Activated gamma-delta T cell treated with Interleukin-2 at 50 U/mL for 16 hours (primary cell): ENCODE results near the gene FNDC3B.
"Not testable (repeated sequence)": the region's sequence is repeated elsewhere in the genome, so short reads cannot be mapped to it uniquely, and the experiment has no call there.

ENCODE experiments used
- DNase-seq: peaks from one replicate; pipeline ENCODE4 v3.0.0-alpha.2; 2020

The FNDC3B gene

DNA sequence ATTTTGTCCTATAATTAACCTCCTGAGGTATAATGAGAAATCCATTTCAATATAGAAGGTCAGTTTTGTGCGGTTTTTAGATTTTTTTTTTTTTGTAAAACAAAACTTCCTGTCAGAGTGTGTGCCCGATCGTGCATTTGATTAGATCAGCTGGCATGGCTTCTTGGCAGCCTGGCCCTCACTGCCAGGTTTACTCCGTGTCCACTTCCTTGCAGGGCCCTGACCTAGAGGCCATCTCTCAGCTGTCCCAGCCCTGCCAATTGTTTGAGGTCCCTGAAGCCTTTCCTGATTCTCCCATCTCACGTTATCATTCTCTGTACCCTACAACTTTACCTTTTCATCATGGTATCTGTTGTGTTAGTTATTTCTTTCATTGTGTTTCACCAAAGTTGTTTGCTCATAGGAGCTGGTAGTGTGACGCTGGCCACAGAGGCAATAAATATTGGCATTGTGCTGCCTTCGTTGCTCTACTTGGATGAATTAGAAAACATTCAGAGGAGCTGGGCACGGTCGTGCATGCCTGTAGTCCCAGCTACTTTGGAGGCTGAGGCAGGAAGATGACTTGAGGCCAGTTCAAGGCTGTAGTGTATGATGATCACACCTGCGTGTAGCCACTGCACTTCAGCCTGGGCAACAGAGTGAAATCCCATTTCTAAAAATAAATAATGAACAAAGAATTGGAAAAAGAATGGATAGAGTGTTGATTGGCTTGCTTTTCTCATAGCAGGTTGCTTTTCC lies 206.9 kb downstream of the FNDC3B start:
- no peak for DNase-seq

DNA sequence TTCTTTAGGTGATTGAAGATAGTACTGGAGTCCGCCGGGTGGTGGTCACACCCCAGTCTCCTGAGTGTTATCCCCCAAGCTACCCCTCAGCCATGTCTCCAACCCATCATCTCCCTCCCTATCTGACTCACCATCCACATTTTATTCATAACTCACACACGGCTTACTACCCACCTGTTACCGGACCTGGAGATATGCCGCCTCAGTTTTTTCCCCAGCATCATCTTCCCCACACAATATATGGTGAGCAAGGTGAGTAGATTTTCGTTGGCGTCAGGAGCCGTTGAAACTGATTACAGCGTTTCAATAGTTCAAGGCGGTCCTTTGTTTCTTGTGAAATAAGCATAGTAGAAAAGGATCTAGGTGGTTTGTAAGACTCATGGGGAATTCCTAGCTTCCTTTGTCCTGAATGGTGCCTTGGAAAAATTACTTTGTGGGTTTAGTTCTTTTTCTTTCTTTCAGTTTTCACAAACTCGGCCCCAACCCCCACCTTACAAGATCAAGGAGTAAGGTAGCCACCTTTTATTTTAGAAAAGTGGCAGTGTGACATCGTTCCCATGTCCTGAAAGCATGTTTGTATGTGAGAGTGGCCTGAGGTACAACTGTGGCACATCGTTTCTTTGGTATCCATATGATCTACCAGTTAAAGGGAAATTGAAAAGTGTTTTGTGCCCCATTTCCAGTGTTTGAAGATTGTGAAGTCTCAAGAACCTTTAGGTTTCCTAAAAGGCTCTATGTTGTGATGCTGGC lies 208.3 kb downstream of the FNDC3B start:
- no peak for DNase-seq

DNA sequence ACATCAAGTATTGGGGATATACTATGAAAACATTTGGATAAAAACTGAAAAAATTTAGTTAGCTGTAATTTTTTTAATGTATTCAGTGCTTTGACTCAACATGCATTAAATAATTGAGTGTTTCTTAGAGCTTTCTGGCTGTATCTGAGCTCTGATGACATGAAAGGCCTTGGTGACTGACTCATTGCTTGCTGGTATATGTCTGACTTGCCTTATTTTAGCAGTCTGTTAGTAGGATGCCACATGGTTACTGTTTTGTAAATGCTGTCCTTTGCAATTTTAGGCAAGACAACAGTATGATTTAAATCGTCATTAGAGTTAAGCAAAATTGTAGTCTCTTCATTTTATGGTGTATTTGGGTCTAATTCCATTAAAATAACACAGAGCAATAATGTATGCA lies 209.7 kb downstream of the FNDC3B start:
- DNase-seq, result no peak

DNA sequence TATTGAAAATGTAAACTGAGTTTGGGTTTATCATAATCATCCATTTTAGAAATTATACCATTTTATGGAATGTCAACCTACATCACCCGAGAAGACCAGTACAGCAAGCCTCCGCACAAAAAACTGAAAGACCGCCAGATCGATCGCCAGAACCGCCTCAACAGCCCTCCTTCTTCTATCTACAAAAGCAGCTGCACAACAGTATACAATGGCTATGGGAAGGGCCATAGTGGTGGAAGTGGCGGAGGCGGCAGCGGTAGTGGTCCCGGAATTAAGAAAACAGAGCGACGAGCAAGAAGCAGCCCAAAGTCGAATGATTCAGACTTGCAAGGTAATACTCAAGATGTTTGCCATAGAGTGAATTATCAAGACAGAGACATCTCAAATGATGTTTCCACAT lies 211.8 kb downstream of the FNDC3B start:
- DNase-seq, result no peak

DNA sequence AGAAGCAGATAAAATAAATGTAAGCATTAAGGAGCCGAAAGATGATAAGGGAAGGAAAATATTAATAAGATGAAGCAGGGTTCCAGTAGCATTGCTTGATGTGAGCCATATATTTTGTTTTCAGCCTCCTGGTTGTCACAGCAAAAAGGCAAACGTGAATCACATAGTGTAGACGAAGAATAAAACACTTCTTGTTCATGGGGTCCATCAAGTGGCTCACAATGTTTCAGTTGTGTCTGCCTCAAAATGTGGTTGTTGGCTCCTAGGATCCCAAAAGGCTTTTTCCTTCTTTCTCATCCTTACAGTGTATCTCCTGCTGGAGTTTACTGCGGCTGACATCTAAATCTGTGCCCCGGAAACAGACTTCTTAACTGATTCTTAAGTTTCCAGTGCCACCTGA lies 213.8 kb downstream of the FNDC3B start:
- DNase-seq, result no peak

DNA sequence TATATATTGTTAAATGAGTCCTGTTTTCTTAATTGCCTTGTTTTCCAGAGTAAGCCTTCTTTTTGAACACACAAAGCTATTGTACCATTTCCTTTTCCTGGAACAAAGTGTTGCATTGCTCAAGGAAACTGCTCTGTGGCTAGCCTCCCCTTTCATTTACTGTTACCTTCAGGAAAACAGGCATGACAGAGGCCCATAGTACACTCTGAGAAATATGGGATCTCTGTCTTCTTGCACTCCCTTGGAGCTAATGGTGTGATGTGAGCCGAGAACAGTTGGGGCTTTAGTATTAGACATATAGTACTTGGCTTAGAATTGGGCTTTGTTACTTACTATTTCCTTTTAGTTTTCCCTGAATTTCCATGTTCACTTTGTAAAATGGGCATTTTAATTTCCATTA lies 215.2 kb downstream of the FNDC3B start:
- DNase-seq, result no peak

DNA sequence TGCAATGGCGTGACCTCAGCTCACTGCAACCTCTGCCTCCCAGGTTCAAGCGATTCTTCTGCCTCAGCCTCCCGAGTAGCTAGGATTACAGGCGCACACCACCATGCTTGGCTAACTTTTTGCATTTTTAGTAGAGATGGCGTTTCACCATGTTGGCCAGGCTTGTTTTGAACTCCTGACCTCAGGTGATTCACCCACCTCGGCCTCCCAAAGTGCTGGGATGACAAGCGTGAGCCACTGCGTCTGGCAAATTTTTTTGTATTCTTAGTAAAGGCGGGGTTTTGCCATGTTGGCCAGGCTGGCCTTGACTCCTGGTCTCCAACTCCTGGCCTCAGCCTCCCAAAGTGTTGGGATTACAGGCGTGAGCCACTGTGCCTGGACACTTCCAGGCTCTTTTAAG lies 215.9 kb downstream of the FNDC3B start:
- DNase-seq, result not testable (repeated sequence)

DNA sequence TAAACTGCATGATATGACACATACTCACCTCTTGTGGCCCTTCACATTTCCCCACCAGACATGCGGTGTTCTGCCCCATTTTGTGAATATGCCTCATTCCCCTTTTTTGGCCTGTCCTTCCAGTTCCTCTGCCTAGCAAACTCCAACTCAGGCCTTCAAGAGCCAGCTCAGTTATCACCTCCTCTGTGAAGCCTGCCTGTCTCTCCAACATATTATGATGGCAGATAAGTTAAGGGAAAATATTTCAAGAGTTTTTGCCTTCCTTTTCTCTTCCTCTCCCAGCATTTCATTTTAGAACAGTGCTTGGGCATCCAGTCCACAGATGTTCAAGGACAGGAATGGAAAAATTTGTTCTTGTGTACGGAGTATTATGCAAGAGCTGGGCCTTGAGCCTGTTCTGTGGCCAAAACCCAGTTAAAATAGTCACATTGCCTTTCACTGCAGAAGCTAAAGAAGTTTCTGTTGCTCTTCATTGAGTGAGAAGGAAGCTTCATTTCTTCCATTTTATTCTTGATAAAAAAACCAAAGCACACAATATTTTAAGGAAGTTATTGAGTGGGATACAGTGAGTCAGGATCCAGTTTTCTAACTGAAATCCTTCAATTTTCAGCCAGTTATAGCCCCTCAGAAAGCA lies 216.8 kb downstream of the FNDC3B start:
- DNase-seq, result no peak

DNA sequence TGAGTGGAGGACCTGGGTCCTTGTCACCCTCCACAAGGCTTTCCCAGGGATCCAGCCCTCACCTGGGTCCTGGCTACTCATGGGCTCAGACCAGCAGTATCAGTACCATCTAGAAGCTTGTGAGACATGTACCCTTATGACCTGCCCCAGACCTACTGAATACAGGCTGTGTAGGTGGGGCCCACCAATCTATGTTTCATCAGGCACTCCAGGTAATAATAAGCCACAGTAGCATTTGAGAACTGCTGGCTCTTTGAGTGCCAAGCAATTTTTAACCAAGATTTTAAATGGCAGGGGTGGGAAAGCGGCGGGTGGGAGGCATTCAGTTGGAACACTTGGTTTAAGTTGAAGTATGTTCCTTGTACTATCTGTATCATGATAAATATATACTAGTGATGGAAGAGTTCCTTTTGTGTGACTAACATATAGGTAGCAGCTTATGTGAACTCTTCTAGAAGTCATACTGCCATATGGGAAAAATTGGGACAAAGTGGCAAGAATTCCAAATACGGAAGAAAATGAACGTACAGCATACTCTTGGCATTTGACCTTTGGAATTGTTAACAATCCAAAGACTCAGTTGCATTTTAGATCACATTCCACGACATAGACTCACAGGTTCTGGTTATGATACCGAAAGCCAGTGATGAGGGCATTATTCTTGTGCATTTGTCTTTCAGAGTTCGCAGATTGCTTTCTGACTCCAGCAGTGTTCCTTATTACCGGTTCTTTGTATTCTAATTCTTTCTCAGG lies 218.4 kb downstream of the FNDC3B start:
- DNase-seq, result no peak

DNA sequence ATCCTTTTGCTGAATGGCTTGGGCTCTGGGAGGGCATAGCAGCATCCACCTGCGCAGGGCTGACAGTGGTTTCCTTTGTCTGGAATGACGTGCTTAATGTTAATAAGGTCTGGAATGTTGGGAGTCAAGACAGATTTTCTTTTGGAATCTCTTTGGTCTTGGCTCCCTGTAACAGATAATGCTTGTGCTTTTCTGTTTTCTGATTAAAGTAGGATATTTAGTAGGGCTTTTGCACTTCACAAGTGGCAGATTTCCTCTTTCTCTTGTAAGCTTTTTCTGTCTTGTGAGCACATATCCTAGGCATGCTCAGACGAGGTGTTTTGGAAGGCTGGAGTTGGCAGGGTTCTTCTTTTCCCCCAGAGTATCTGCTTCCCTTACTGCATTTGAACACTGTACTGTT lies 219.2 kb downstream of the FNDC3B start:
- DNase-seq, result no peak

DNA sequence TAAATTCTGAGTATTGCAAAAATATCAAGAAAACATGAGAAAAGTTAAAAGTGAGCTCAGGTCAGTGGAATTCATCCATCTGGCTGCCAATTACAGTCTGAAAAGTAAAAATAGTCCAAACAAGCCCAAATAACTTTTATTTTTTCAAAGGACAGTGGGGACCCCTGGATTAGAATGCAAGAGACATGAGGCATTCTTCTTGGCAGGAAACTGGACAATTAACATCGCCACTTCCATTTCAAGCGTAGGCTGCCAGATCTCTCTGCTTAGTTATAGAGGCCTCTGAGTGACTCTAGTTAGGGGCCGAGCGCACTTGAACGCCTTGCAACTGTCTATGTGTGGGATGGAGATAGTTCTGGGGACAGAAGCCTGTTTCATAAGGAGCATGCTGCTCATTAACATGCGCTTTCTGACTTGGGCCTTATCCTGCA lies 219.7 kb downstream of the FNDC3B start:
- no peak for DNase-seq

DNA sequence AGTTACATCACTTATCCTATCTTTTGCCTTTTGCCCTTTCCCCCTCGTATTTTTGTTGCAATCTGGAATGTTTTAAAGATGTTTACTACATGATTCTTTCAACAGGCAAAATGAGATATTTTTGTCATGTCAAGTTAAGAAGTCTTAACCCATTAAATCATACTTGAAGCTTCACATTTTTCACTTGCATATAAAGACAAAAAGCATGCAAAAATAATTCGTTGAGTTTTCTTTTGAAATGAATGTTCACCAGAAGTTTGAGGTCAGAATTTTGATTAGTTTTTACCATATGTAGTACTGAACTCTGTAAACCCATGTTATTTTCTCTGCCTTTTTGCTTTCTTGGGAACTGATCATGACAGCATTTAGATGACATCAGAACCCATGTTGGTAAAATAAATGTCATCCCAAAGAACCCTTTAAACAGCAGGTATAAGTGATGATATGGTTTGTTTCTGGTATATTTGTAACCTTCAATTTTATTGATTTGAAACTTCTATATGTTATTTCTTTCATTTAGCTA lies 220.4 kb downstream of the FNDC3B start:
- DNase-seq, result no peak

DNA sequence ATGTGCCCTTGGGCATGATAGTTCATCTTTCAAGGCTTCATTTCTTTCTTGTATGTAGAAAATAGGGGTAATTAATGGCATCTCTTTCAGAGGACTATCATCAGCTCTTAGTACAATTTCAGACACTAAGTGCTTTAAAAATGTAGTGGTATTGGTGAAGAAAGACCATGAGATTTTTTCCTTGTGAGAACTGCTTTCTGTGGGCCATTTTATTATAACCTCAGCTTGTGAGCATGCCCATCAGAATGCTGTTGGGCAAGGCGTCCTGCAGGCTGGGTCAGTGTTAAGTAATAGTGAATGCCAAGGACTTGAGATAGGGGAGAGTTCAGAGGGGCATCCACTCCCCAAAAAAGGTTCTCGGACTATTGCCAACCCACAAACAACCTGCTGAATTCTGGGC lies 221.0 kb downstream of the FNDC3B start:
- DNase-seq, result no peak

DNA sequence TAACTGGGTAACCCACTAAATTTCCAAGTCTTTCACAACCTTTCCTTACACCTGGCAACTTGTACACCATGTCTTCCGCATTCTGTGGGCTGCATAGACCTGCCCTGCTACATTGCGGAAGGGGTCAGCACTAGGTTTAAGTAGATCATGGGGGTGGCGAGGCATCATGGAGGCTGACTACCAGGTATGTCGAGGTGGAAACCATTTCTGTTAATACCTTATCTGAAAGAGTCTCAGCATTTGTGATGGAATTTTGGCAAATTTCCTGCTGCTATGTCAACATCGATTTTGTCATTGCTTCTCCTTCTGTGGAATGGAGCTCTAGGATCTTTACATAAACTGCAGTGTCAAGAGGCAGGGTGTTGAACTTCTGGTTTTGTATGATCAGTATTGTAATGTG lies 221.7 kb downstream of the FNDC3B start:
- no peak for DNase-seq

DNA sequence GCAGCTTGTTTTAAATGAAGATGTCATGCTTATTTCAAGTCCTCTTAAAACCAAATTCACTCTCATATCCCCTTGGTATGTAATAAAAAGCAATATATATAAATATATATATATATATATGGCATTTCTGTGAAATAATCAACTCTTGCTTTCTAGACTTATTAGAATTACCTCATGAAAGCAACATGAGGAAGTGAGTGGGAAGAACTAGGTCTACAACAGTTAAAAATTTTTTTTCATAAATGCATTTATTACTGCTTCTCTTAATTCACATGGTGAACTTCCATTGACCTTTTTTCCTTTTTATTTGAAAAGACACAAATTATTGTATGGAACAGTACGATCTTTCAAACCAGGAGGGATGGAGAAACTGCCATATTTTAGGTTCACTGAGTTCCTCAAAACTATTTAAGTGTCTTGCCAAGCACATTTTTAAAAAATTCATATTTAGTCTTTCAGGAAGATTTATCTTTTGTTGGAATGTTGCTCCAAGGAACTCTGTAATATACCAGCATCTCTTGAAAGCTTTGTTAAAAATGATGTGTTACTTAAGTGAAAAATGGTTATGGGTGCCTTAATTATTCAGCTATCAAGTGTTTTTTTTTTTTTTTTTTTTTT lies 223.7 kb downstream of the FNDC3B start:
- no peak for DNase-seq

DNA sequence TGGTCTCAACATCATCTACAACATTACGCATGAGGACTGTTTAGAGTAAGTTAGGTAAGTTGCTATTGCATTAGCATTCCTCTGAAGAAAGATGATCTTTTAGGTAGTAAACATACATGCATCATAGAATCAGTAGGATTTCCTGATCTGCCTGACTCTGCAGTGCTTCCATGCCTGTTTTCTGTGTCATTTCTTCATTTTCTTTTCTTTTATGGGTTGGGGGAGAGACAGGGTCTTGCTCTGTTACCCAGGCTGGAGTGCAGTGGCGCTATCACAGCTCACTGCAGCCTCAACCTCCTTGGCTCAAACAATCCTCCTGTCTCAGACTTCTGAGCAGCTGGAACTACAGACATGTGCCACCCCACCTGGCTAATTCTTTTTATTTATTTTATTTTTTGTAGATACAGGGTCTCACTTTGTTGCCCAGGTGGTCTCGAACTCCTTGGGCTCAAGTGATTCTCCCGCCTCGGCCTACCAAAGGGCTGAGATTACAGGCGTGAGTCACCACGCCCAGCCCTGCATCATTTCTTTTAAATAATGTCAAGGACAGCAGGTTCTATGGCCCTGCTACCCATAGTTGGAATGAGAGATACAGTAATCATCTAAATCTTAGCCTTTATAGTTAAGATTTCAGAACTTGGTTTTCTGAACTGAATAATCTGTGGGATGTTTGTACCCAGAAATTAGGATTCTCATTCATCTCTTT lies 224.6 kb downstream of the FNDC3B start:
- no peak for DNase-seq

DNA sequence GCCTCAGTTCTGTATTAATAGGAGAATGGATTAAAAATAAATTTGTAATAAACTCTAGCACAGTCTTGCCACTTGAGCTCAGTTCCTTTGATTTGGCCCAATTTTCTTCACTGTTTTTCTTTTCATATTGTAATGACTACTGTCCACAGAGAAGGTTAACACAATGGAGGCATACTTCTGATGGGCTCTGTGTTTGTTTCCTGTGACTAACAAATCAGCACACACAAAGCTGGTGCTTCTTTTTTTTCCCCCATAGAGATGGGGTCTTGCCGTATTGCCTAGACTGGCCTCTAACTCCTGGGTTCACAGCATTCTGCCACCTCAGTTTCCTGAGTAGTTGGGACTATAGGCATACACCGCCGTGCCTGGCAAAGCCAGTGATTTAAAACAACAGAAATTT lies 226.7 kb downstream of the FNDC3B start:
- DNase-seq, result no peak

DNA sequence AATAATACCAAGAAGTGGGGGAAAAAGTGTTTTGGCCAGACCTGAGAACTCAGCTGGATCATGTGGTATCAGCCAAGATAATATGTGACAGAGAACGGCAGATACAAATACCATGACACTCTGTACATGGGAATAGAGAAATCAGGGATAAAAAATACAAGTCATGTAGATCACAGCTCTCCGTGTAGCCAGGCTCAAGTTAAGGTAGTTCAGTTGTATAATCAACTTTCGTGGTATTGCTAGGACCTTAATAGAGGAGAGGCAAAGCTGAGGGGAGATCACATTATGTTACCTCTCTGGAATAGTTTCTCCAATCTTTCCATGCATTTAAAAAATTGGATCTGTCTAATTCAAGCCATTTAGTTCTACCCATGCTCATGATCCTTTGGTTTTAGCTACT lies 229.0 kb downstream of the FNDC3B start:
- no peak for DNase-seq

DNA sequence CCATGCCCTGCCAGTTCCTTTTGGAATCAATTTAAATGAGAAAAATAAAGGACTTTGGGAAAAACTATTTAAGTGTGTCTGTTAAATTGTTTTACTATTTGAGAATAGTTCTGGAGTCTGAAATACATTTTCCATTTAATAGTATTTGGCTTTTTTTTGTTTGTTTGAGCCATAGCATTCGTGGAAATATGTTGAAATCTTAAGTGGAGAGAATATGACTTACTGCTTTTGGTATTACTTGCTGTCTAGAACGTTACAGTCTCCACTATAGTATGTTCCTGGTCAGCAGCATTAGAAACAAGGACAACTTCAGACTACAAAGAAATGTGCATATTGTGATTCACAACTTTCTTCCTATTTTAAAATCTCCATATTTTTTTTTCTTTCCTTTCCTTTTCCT lies 229.5 kb downstream of the FNDC3B start:
- no peak for DNase-seq

DNA sequence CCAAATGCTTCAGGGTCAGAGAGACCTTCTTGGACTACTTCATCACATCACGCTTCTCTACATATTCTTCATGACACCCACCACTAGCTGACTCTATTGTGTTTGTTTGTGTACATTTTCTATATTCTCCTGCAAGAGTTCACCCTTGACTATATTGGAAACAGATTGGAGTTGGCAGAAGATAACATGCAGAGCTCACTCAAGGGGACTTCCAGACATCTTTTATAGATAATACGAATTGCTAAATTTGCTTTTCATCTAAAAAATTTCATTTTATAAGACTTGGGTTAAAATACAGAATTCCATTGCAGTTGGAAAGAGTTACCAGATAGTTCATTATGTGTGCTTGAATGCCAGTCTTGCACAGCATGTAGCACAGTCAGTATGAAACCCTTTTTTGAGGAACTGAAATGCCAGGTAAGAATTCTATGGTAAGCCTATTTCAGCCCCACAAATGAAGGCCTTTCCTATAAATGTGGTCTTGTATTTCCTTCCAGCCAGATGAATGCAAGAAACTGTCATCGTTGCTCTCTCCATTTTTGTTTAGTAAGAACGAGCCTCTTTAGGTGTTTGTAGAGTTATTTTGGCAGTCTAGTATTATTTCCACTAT lies 231.3 kb downstream of the FNDC3B start:
- no peak for DNase-seq

DNA sequence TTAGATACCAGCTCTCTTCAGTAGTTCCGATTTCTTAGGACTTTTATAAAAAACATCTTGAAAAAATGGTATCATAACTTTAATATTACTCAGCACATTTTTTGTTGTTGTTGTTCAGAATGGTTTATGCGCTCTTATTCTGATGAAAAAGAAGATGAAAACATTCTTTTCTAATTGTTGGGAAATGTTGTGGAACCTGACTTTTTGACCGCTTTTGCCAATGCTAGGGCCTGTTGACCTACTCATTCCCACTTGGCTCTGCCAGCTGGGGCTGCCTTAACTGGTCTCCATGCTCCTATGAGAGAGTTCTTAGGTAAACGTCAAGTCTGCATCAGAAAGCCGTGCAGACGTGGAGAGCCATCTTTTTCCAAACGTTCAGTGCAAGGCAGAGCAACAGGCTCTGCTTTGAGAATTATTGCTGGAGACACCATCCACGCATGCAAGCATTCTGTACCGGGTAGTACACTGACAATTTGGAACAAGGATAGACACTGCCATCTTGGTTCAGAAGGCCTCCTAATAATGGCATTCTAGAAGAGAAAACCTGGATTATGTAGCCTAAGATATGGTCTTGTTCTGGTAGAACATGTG lies 232.1 kb downstream of the FNDC3B start:
- no peak for DNase-seq
